Muscle layer of colon (tissue), 2 donors: ENCODE results near the gene TOE1.

ENCODE experiments used
- H3K27ac ChIP-seq: one replicate; pipeline ENCODE4 v1.7.0; 2013; ENCODE audit warnings: low read depth, mild to moderate bottlenecking, low read length, moderate library complexity
- H3K27me3 ChIP-seq, 2 donors: one replicate each; pipeline ENCODE4 v1.7.0; 2013; ENCODE audit warnings: low read length in 2 of 2, mild to moderate bottlenecking in 2 of 2; ENCODE audit not compliant: insufficient read depth in 2 of 2, control insufficient read depth in 1 of 2
- H3K36me3 ChIP-seq: one replicate; pipeline ENCODE4 v1.7.0; 2013; ENCODE audit warnings: mild to moderate bottlenecking, low read length; ENCODE audit not compliant: insufficient read depth
- H3K4me1 ChIP-seq: one replicate; pipeline ENCODE4 v1.7.0; 2013; ENCODE audit warnings: mild to moderate bottlenecking, low read length; ENCODE audit not compliant: insufficient read depth
- H3K4me3 ChIP-seq, 2 donors: one replicate each; pipeline ENCODE4 v1.7.0; 2013; ENCODE audit warnings: low read length in 2 of 2, low read depth in 1 of 2, mild to moderate bottlenecking in 1 of 2, moderate library complexity in 1 of 2
- H3K9ac ChIP-seq: one replicate; pipeline ENCODE4 v1.7.0; 2013; ENCODE audit warnings: low read length
- H3K9me3 ChIP-seq: one replicate; pipeline ENCODE4 v1.7.0; 2013; ENCODE audit warnings: mild to moderate bottlenecking, low read length
- donor health status: abdominal sarcoma.
- donor health status: Adenocarcinoma of cecum.

Gene TOE1

GRCh38 chr1:45385302-45385701 is 45.3 kb downstream of the TOE1 start:
- Histone ChIP-seq H3K9me3 (no peaks in the 10 kb centered on the region), H3K36me3 (no peaks in the 10 kb centered on the region), H3K9ac (no peak overlapping the region), H3K4me1 (no peaks in the 10 kb centered on the region), H3K27me3 (no peaks in the 10 kb centered on the region), H3K27ac (no peak overlapping the region), H3K4me3 (no peak overlapping the region)

- no peaks in the 10 kb centered on the region for H3K27me3 ChIP-seq
- H3K9ac ChIP-seq, result no peak overlapping the region
- no peaks in the 10 kb centered on the region for H3K4me1 ChIP-seq
- no peaks in the 10 kb centered on the region for H3K36me3 ChIP-seq
- H3K27ac ChIP-seq, result no peak overlapping the region
- no peaks in the 10 kb centered on the region for H3K9me3 ChIP-seq
- H3K4me3 ChIP-seq, result no peak overlapping the region
These were observed 46.2 kb downstream of the TOE1 start for GRCh38 chr1:45386219-45386618.
